Hepatocyte (in vitro differentiated cells): Measurements from ENCODE around the gene GALNT5. TPM values are rescaled to one million over a fixed set of nuclear protein-coding genes. Genes with fewer than 3 reads are reported as not detected.

ENCODE experiments used
- DNase-seq: peaks from one replicate; pipeline ENCODE4 v3.0.0-alpha.2; 2016; ENCODE audit warnings: low spot score
- H2AFZ ChIP-seq: fragments of 200-600 bp; sonication (generic); 2 replicates; pipeline ENCODE4 v1.6.0; 2016; ENCODE audit warnings: antibody characterized with exemption, mild to moderate bottlenecking
- H3K27ac ChIP-seq: fragments of 200-600 bp; sonication (generic); 2 replicates; pipeline ENCODE4 v1.5.1; 2016; ENCODE audit warnings: mild to moderate bottlenecking
- H3K27me3 ChIP-seq: fragments of 200-600 bp; sonication (generic); 2 replicates; pipeline ENCODE4 v1.6.1; 2016
- H3K36me3 ChIP-seq: fragments of 200-600 bp; sonication (generic); replicated peaks from 2 replicates; pipeline ENCODE4 v1.5.1; 2016; ENCODE audit warnings: low read depth; ENCODE audit not compliant: insufficient read depth
- H3K4me1 ChIP-seq: fragments of 200-600 bp; sonication (generic); 2 replicates; pipeline ENCODE4 v1.5.1; 2016; ENCODE audit warnings: mild to moderate bottlenecking, moderate library complexity; ENCODE audit not compliant: insufficient read depth
- H3K4me2 ChIP-seq: fragments of 200-600 bp; sonication (generic); 2 replicates; pipeline ENCODE4 v1.6.0; 2016
- H3K4me3 ChIP-seq: fragments of 200-600 bp; sonication (generic); 2 replicates; pipeline ENCODE4 v1.5.1; 2016; ENCODE audit warnings: mild to moderate bottlenecking
- H3K79me2 ChIP-seq: fragments of 200-600 bp; sonication (generic); 2 replicates; pipeline ENCODE4 v1.6.0; 2017; ENCODE audit warnings: mild to moderate bottlenecking
- H3K9me2 ChIP-seq: fragments of 200-600 bp; sonication (generic); replicated peaks from 2 replicates; pipeline ENCODE4 v1.6.0; 2017; ENCODE audit warnings: mild to moderate bottlenecking; ENCODE audit not compliant: insufficient read depth
- H3K9me3 ChIP-seq: fragments of 200-600 bp; sonication (generic); 2 replicates; pipeline ENCODE4 v1.5.1; 2016; ENCODE audit warnings: low read depth, mild to moderate bottlenecking
- H4K20me1 ChIP-seq: fragments of 200-600 bp; sonication (generic); 2 replicates; pipeline ENCODE4 v1.6.0; 2016; ENCODE audit warnings: mild to moderate bottlenecking; ENCODE audit not compliant: insufficient read depth, poor library complexity, severe bottlenecking
- CTCF ChIP-seq: fragments of 200-600 bp; sonication (generic); IDR thresholded peaks from 2 replicates; pipeline ENCODE4 v1.5.1; 2016; ENCODE audit warnings: antibody characterized with exemption, mild to moderate bottlenecking; ENCODE audit not compliant: poor library complexity
- EZH2 ChIP-seq: fragments of 200-600 bp; sonication (generic); IDR thresholded peaks from 2 replicates; pipeline ENCODE4 v1.6.1; 2016; ENCODE audit warnings: antibody characterized with exemption, mild to moderate bottlenecking, borderline replicate concordance
- EZH2phosphoT487 ChIP-seq: fragments of 200-600 bp; sonication (generic); IDR thresholded peaks from one replicate; pipeline ENCODE4 v1.6.1; 2018; ENCODE audit warnings: antibody characterized with exemption, mild to moderate bottlenecking, low read depth, moderate library complexity; ENCODE audit not compliant: unreplicated experiment, severe bottlenecking
- WGBS: methylation state at CpG from one replicate; pipeline ENCODE4 v1.1.6; 2016; ENCODE audit warnings: low lambda C conversion rate; ENCODE audit errors: missing lambda C conversion rate; 5-methylcytosine and 5-hydroxymethylcytosine counted together
- polyA plus RNA-seq: library from polyadenylated mRNA; unstranded; fragments of >200 nt; fragmentation: Nextera tagmentation; extraction: Ambion mirVana; gene quantifications from 2 replicates; pipeline ENCODE4 v1.2.1, GENCODE V29; 2016
- total RNA-seq: library from RNA; depleted of rRNA; stranded (reverse); fragments of >200 nt; gene quantifications from 2 replicates; pipeline ENCODE4 v1.2.3, GENCODE V29; 2014

GALNT5 gene
- total and polyA plus RNA-seq, 2 experiments from 2014 or later = 6.0 to 16.3 TPM

GRCh38 chr2:157304811-157305722, 47.6 kb downstream of the GALNT5 start:
- Histone ChIP-seq H3K9me3 (no peaks in the 10 kb centered on the region), H3K27me3 (no peaks in the 10 kb centered on the region), H3K36me3 (no peaks in the 10 kb centered on the region), H3K4me1 (peaks cover 14% of the 10 kb centered on the region), H3K27ac (no peak overlapping the region), H3K4me2 (no peak overlapping the region), H4K20me1 (no peaks in the 10 kb centered on the region), H3K79me2 (no peaks in the 10 kb centered on the region), H3K4me3 (no peak overlapping the region), H2AFZ (no peak overlapping the region), H3K9me2 (no peaks in the 10 kb centered on the region)
- no peak for DNase-seq
- 37% methylated on average over 3 of the region's 3 CpGs for WGBS
- no peak for TF ChIP-seq EZH2
- no peak for TF ChIP-seq EZH2phosphoT487
- no peak for TF ChIP-seq CTCF

GRCh38 chr2:157305723-157306110, 48.2 kb downstream of the GALNT5 start:
- Histone ChIP-seq H3K79me2 (no peaks in the 10 kb centered on the region), H3K4me2 (no peak overlapping the region), H2AFZ (no peak overlapping the region), H3K27ac (no peak overlapping the region), H4K20me1 (no peaks in the 10 kb centered on the region), H3K4me3 (no peak overlapping the region), H3K9me3 (no peaks in the 10 kb centered on the region), H3K4me1 (peaks cover 14% of the 10 kb centered on the region), H3K27me3 (no peaks in the 10 kb centered on the region), H3K9me2 (no peaks in the 10 kb centered on the region), H3K36me3 (no peaks in the 10 kb centered on the region)
- TF ChIP-seq CTCF (no peak), EZH2 (no peak), EZH2phosphoT487 (no peak)
- no peak for DNase-seq
- WGBS = 88% methylated on average over 4 of the region's 4 CpGs

GRCh38 chr2:157307021-157307420, 49.5 kb downstream of the GALNT5 start:
- TF ChIP-seq CTCF (no peak), EZH2phosphoT487 (no peak)
- no peaks in the 10 kb centered on the region for H3K79me2 ChIP-seq
- no peak overlapping the region for H3K4me2 ChIP-seq
- no peak overlapping the region for H2AFZ ChIP-seq
- peaks cover 10% of the 10 kb centered on the region for H3K4me1 ChIP-seq
- no peak for DNase-seq
- no peaks in the 10 kb centered on the region for H4K20me1 ChIP-seq
- no peak overlapping the region for H3K4me3 ChIP-seq
- WGBS = 85% methylated on average over 1 of the region's 1 CpG
- no peaks in the 10 kb centered on the region for H3K9me3 ChIP-seq
- H3K36me3 ChIP-seq = no peaks in the 10 kb centered on the region
- H3K9me2 ChIP-seq = no peaks in the 10 kb centered on the region
- H3K27ac ChIP-seq = no peak overlapping the region
- H3K27me3 ChIP-seq = no peaks in the 10 kb centered on the region
